ENCODE data around the gene DNAI2.

The DNAI2 gene

GRCh38 chr17:74297941-74298340, 23.9 kb downstream of the DNAI2 start:
- TF ChIP-seq FOXP2 (optimal IDR thresholded peaks at IDR 0.05; ENCODE audit: control extremely low read depth, extremely low read length, insufficient read depth) = no peak
- no peak for TF ChIP-seq POLR2AphosphoS5 (IDR thresholded peaks at IDR 0.05; ENCODE audit: borderline replicate concordance, low read depth, low read length)
- no peak for TF ChIP-seq EZH2 (IDR thresholded peaks at IDR 0.05)
- Histone ChIP-seq H3K36me3 (ENCODE audit: insufficient read depth, low read length) (no peaks in the 10 kb centered on the region), H3K27ac (no peak overlapping the region), H3K4me3 (no peak overlapping the region), H3K9me3 (ENCODE audit: low read depth, low read length) (no peaks in the 10 kb centered on the region), H3K9ac (ENCODE audit: insufficient read length) (no peak overlapping the region)
- DNase-seq (ENCODE audit: low read depth, low spot score) = no peak

- H3K4me3 ChIP-seq = no peak overlapping the region
- no peak overlapping the region for H3K9ac ChIP-seq (ENCODE audit: insufficient read length)
- H3K36me3 ChIP-seq (ENCODE audit: insufficient read depth, low read length) = no peaks in the 10 kb centered on the region
- TF ChIP-seq EZH2 (IDR thresholded peaks at IDR 0.05) (no peak), POLR2AphosphoS5 (IDR thresholded peaks at IDR 0.05; ENCODE audit: borderline replicate concordance, low read depth, low read length) (no peak), FOXP2 (optimal IDR thresholded peaks at IDR 0.05; ENCODE audit: control extremely low read depth, extremely low read length, insufficient read depth) (no peak)
- DNase-seq (ENCODE audit: low read depth, low spot score) = no peak
- H3K9me3 ChIP-seq (ENCODE audit: low read depth, low read length) = no peaks in the 10 kb centered on the region
- H3K27ac ChIP-seq = no peak overlapping the region
Measured at GRCh38 chr17:74298778-74299177, 24.7 kb downstream of the DNAI2 start.

GRCh38 chr17:74299226-74300009, 25.4 kb downstream of the DNAI2 start:
- no peaks in the 10 kb centered on the region for H3K36me3 ChIP-seq (ENCODE audit: insufficient read depth, low read length)
- H3K9me3 ChIP-seq (ENCODE audit: low read depth, low read length) = no peaks in the 10 kb centered on the region
- TF ChIP-seq FOXP2 (optimal IDR thresholded peaks at IDR 0.05; ENCODE audit: control extremely low read depth, extremely low read length, insufficient read depth) (no peak), POLR2AphosphoS5 (IDR thresholded peaks at IDR 0.05; ENCODE audit: borderline replicate concordance, low read depth, low read length) (no peak), EZH2 (IDR thresholded peaks at IDR 0.05) (no peak)
- no peak overlapping the region for H3K27ac ChIP-seq
- no peak overlapping the region for H3K9ac ChIP-seq (ENCODE audit: insufficient read length)
- no peak overlapping the region for H3K4me3 ChIP-seq
- no peak for DNase-seq (ENCODE audit: low read depth, low spot score)

- no peak for DNase-seq (ENCODE audit: low read depth, low spot score)
- no peaks in the 10 kb centered on the region for H3K36me3 ChIP-seq (ENCODE audit: insufficient read depth, low read length)
- no peak overlapping the region for H3K27ac ChIP-seq
- no peak for TF ChIP-seq POLR2AphosphoS5 (IDR thresholded peaks at IDR 0.05; ENCODE audit: borderline replicate concordance, low read depth, low read length)
- TF ChIP-seq EZH2 (IDR thresholded peaks at IDR 0.05) = no peak
- TF ChIP-seq FOXP2 (optimal IDR thresholded peaks at IDR 0.05; ENCODE audit: control extremely low read depth, extremely low read length, insufficient read depth) = no peak
- no peak overlapping the region for H3K4me3 ChIP-seq
- H3K9ac ChIP-seq (ENCODE audit: insufficient read length) = no peak overlapping the region
- no peaks in the 10 kb centered on the region for H3K9me3 ChIP-seq (ENCODE audit: low read depth, low read length)
Measured at GRCh38 chr17:74303305-74303704, 29.3 kb downstream of the DNAI2 start.

- no peak overlapping the region for H3K9ac ChIP-seq (ENCODE audit: insufficient read length)
- H3K9me3 ChIP-seq (ENCODE audit: low read depth, low read length) = no peaks in the 10 kb centered on the region
- no peaks in the 10 kb centered on the region for H3K36me3 ChIP-seq (ENCODE audit: insufficient read depth, low read length)
- TF ChIP-seq EZH2 (IDR thresholded peaks at IDR 0.05) = no peak
- TF ChIP-seq POLR2AphosphoS5 (IDR thresholded peaks at IDR 0.05; ENCODE audit: borderline replicate concordance, low read depth, low read length) = no peak
- no peak for TF ChIP-seq FOXP2 (optimal IDR thresholded peaks at IDR 0.05; ENCODE audit: control extremely low read depth, extremely low read length, insufficient read depth)
- H3K27ac ChIP-seq = no peak overlapping the region
- no peak overlapping the region for H3K4me3 ChIP-seq
- no peak for DNase-seq (ENCODE audit: low read depth, low spot score)
Measured at GRCh38 chr17:74304184-74304583, 30.1 kb downstream of the DNAI2 start.

GRCh38 chr17:74305865-74306654, 32.0 kb downstream of the DNAI2 start:
- H3K9me3 ChIP-seq (ENCODE audit: low read depth, low read length) = no peaks in the 10 kb centered on the region
- H3K36me3 ChIP-seq (ENCODE audit: insufficient read depth, low read length) = no peaks in the 10 kb centered on the region
- no peak for TF ChIP-seq EZH2 (IDR thresholded peaks at IDR 0.05)
- TF ChIP-seq FOXP2 (optimal IDR thresholded peaks at IDR 0.05; ENCODE audit: control extremely low read depth, extremely low read length, insufficient read depth) = no peak
- no peak for TF ChIP-seq POLR2AphosphoS5 (IDR thresholded peaks at IDR 0.05; ENCODE audit: borderline replicate concordance, low read depth, low read length)
- no peak overlapping the region for H3K4me3 ChIP-seq
- H3K9ac ChIP-seq (ENCODE audit: insufficient read length) = no peak overlapping the region
- peak; percentile 10 for DNase-seq (ENCODE audit: low read depth, low spot score)
- H3K27ac ChIP-seq = no peak overlapping the region

GRCh38 chr17:74307984-74308773, 34.1 kb downstream of the DNAI2 start:
- no peak for DNase-seq (ENCODE audit: low read depth, low spot score)
- no peak for TF ChIP-seq FOXP2 (optimal IDR thresholded peaks at IDR 0.05; ENCODE audit: control extremely low read depth, extremely low read length, insufficient read depth)
- no peak for TF ChIP-seq EZH2 (IDR thresholded peaks at IDR 0.05)
- no peak for TF ChIP-seq POLR2AphosphoS5 (IDR thresholded peaks at IDR 0.05; ENCODE audit: borderline replicate concordance, low read depth, low read length)
- no peaks in the 10 kb centered on the region for H3K36me3 ChIP-seq (ENCODE audit: insufficient read depth, low read length)
- H3K9ac ChIP-seq (ENCODE audit: insufficient read length) = no peak overlapping the region
- no peak overlapping the region for H3K4me3 ChIP-seq
- H3K9me3 ChIP-seq (ENCODE audit: low read depth, low read length) = no peaks in the 10 kb centered on the region
- H3K27ac ChIP-seq = no peak overlapping the region

- DNase-seq (ENCODE audit: low read depth, low spot score) = no peak
- no peak for TF ChIP-seq POLR2AphosphoS5 (IDR thresholded peaks at IDR 0.05; ENCODE audit: borderline replicate concordance, low read depth, low read length)
- no peak for TF ChIP-seq FOXP2 (optimal IDR thresholded peaks at IDR 0.05; ENCODE audit: control extremely low read depth, extremely low read length, insufficient read depth)
- no peak for TF ChIP-seq EZH2 (IDR thresholded peaks at IDR 0.05)
- H3K9ac ChIP-seq (ENCODE audit: insufficient read length) = no peak overlapping the region
- H3K36me3 ChIP-seq (ENCODE audit: insufficient read depth, low read length) = no peaks in the 10 kb centered on the region
- H3K9me3 ChIP-seq (ENCODE audit: low read depth, low read length) = no peaks in the 10 kb centered on the region
- no peak overlapping the region for H3K4me3 ChIP-seq
- H3K27ac ChIP-seq = no peak overlapping the region
Measured at GRCh38 chr17:74309902-74310301, 35.9 kb downstream of the DNAI2 start.
